Ascending aorta (tissue), 2 donors: ENCODE measurements around the gene ZKSCAN1. TPM values are rescaled to one million over a fixed set of nuclear protein-coding genes. Genes with fewer than 3 reads are reported as not detected.

ENCODE experiments used
- DNase-seq, 2 donors: peaks; one replicate each; pipeline ENCODE4 v3.0.0-alpha.2; 2019; ENCODE audit warnings: low spot score in 2 of 2
- H3K27ac ChIP-seq, 2 donors: fragments of 200-600 bp; sonication (generic); one replicate each; pipeline ENCODE4 v1.5.1; 2016 to 2017; ENCODE audit warnings: mild to moderate bottlenecking in 1 of 2
- H3K27me3 ChIP-seq: fragments of 200-600 bp; sonication (generic); one replicate; pipeline ENCODE4 v1.5.1; 2017
- H3K36me3 ChIP-seq, 2 donors: fragments of 200-600 bp; sonication (generic); one replicate each; pipeline ENCODE4 v1.5.1; 2016
- H3K4me1 ChIP-seq, 2 donors: fragments of 200-600 bp; sonication (generic); one replicate each; pipeline ENCODE4 v1.5.1; 2016 to 2017; ENCODE audit warnings: mild to moderate bottlenecking in 1 of 2
- H3K4me3 ChIP-seq, 2 donors: fragments of 200-600 bp; sonication (generic); one replicate each; pipeline ENCODE4 v1.5.1; 2016 to 2017; ENCODE audit warnings: mild to moderate bottlenecking in 1 of 2
- H3K9me3 ChIP-seq, 2 donors: fragments of 200-600 bp; sonication (generic); one replicate each; pipeline ENCODE4 v1.5.1; 2016
- CTCF ChIP-seq, 3 experiments: fragments of 200-600 bp in 2 of 3; fragments of 450-650 bp in 1 of 3; sonication (generic) in 2 of 3; IDR thresholded peaks; one replicate each; pipeline ENCODE4 v1.5.1; 2016 to 2019; ENCODE audit warnings: antibody characterized with exemption in 3 of 3, mild to moderate bottlenecking in 1 of 3, moderate library complexity in 1 of 3
- intact Hi-C: fragments of 100-400 bp; cut with DNase I; formaldehyde crosslinking; loops from one replicate; pipeline ENCODE4 v1.15.1; 2023
- total RNA-seq: library from RNA; depleted of rRNA; stranded (reverse); fragments of >200 nt; gene quantifications from one replicate; pipeline ENCODE4 v1.1.0, GENCODE V29; 2016

Gene ZKSCAN1
- total RNA-seq, 1 donor from 2014 or later: 19.9 TPM

GRCh38 chr7:100061518-100062193 lies 46.3 kb downstream of the ZKSCAN1 start:
- Histone ChIP-seq H3K9me3 (no peaks in the 10 kb centered on the region), H3K36me3 (peaks cover 70% of the 10 kb centered on the region in 2 donors), H3K4me1 (no peaks in the 10 kb centered on the region), H3K27ac (no peak overlapping the region), H3K27me3 (no peaks in the 10 kb centered on the region), H3K4me3 (no peak overlapping the region)
- intact Hi-C loops: no loop called here
- no peak for TF ChIP-seq CTCF (IDR thresholded peaks at IDR 0.05)
- DNase-seq: no peak

GRCh38 chr7:100063376-100063775 lies 48.0 kb downstream of the ZKSCAN1 start:
- no peak for TF ChIP-seq CTCF (IDR thresholded peaks at IDR 0.05)
- H3K36me3 ChIP-seq: peaks cover 53 to 58% of the 10 kb centered on the region in 2 donors
- intact Hi-C loops: no loop called here
- DNase-seq: no peak
- no peaks in the 10 kb centered on the region for H3K4me1 ChIP-seq
- H3K9me3 ChIP-seq: no peaks in the 10 kb centered on the region
- H3K4me3 ChIP-seq: no peak overlapping the region
- no peaks in the 10 kb centered on the region for H3K27me3 ChIP-seq
- no peak overlapping the region for H3K27ac ChIP-seq

- H3K9me3 ChIP-seq: no peaks in the 10 kb centered on the region
- H3K4me3 ChIP-seq: no peak overlapping the region
- DNase-seq: no peak
- H3K4me1 ChIP-seq: no peaks in the 10 kb centered on the region
- no peaks in the 10 kb centered on the region for H3K27me3 ChIP-seq
- intact Hi-C loops: no loop called here
- H3K36me3 ChIP-seq: peaks cover 53 to 56% of the 10 kb centered on the region in 2 donors
- TF ChIP-seq CTCF (IDR thresholded peaks at IDR 0.05): no peak
- H3K27ac ChIP-seq: no peak overlapping the region
Measured at GRCh38 chr7:100064162-100064561, 48.8 kb downstream of the ZKSCAN1 start.

GRCh38 chr7:100065452-100066186 lies 50.2 kb downstream of the ZKSCAN1 start:
- H3K36me3 ChIP-seq: peaks cover 52 to 58% of the 10 kb centered on the region in 2 donors
- TF ChIP-seq CTCF (IDR thresholded peaks at IDR 0.05): no peak
- no peak for DNase-seq

GRCh38 chr7:100066953-100067352 lies 51.6 kb downstream of the ZKSCAN1 start:
- Histone ChIP-seq H3K4me3 (no peak overlapping the region), H3K27ac (no peak overlapping the region), H3K9me3 (peaks cover 15 to 17% of the 10 kb centered on the region in 2 donors), H3K36me3 (peaks cover 55 to 59% of the 10 kb centered on the region in 2 donors), H3K4me1 (no peaks in the 10 kb centered on the region), H3K27me3 (no peaks in the 10 kb centered on the region)
- TF ChIP-seq CTCF (IDR thresholded peaks at IDR 0.05): no peak
- intact Hi-C loops: no loop called here
- DNase-seq: no peak

More at GRCh38 chr7:100065452-100066186, 50.2 kb downstream of the ZKSCAN1 start:
- H3K27ac ChIP-seq: no peak overlapping the region
- peaks cover 2 to 4% of the 10 kb centered on the region in 2 donors for H3K9me3 ChIP-seq
- H3K27me3 ChIP-seq: no peaks in the 10 kb centered on the region
- H3K4me3 ChIP-seq: no peak overlapping the region
- no peaks in the 10 kb centered on the region for H3K4me1 ChIP-seq
- intact Hi-C loops: no loop called here
